HCT116 (cell line): ENCODE results near the gene ZYG11A.

ENCODE experiments used
- CTCF ChIP-seq, 3 experiments: fragments of 200-600 bp in 1 of 3; sonication (generic) in 1 of 3; IDR thresholded peaks in 2 of 3; conservative IDR thresholded peaks in 1 of 3; 2 replicates each; pipeline ENCODE4 v1.5.1; 2012 to 2017; ENCODE audit warnings: low read depth in 2 of 3, low read length in 2 of 3, antibody characterized with exemption in 1 of 3, borderline replicate concordance in 1 of 3, control low read depth in 1 of 3, mild to moderate bottlenecking in 1 of 3, mixed read lengths in 1 of 3, mixed run types in 1 of 3, moderate library complexity in 1 of 3; ENCODE audit not compliant: insufficient read depth in 1 of 3
- EZH2 ChIP-seq: fragments of 200-600 bp; sonication (generic); IDR thresholded peaks from 2 replicates; pipeline ENCODE4 v1.6.1; 2017; ENCODE audit warnings: antibody characterized with exemption, mixed run types
- EZH2phosphoT487 ChIP-seq: fragments of 200-600 bp; IDR thresholded peaks from 2 replicates; pipeline ENCODE4 v1.6.1; 2018; ENCODE audit warnings: antibody characterized with exemption, borderline replicate concordance
- FOSL1 ChIP-seq: IDR thresholded peaks from 2 replicates; pipeline ENCODE4 v1.6.1; 2012; ENCODE audit warnings: low read depth
- JUND ChIP-seq: IDR thresholded peaks from 2 replicates; pipeline ENCODE4 v1.6.1; 2012
- MAX ChIP-seq: IDR thresholded peaks from 2 replicates; pipeline ENCODE4 v1.6.1; 2012
- POLR2AphosphoS5 ChIP-seq: IDR thresholded peaks from 2 replicates; pipeline ENCODE4 v1.6.1; 2011; ENCODE audit warnings: mild to moderate bottlenecking, low read depth, low read length, moderate library complexity
- SRF ChIP-seq: IDR thresholded peaks from 2 replicates; pipeline ENCODE4 v1.6.1; 2012; ENCODE audit warnings: low read depth
- ZNF274 ChIP-seq: fragments of 200-500 bp; sonication (Bioruptor generic); IDR thresholded peaks from 2 replicates; pipeline ENCODE4 v1.6.1; 2014; ENCODE audit warnings: mild to moderate bottlenecking, low read depth, low read length, inconsistent platforms

- TF ChIP-seq EZH2phosphoT487 (no peak), POLR2AphosphoS5 (no peak), CTCF (IDR thresholded peaks at IDR 0.05 in 2 of 3, conservative IDR thresholded peaks at IDR 0.05 in 1 of 3; ENCODE audit: borderline replicate concordance in 1 of 3, insufficient read depth in 1 of 3, low read depth in 2 of 3, low read length in 2 of 3) (no peak), EZH2 (no peak), JUND (no peak), MAX (no peak), ZNF274 (no peak), FOSL1 (no peak), SRF (no peak)
These were observed 75.0 kb downstream of the ZYG11A start for GRCh38 chr1:52917581-52917980.
